Prostate gland (tissue), 2 donors: ENCODE results near the gene TRAPPC11.

Experiments used
- CTCF ChIP-seq, 4 experiments: fragments of 200-600 bp in 2 of 4; fragments of 450-650 bp in 2 of 4; sonication (generic) in 2 of 4; IDR thresholded peaks; 1 replicate in 3 of 4; 2 replicates in 1 of 4; pipeline ENCODE4 v1.5.1; 2016 to 2019; ENCODE audit warnings: antibody characterized with exemption in 4 of 4, mild to moderate bottlenecking in 2 of 4, moderate library complexity in 2 of 4
- POLR2A ChIP-seq: fragments of 450-650 bp; IDR thresholded peaks from one replicate; pipeline ENCODE4 v1.6.1; 2016; ENCODE audit warnings: antibody characterized with exemption, mild to moderate bottlenecking

GRCh38 chr4:183670960-183671555, 12.0 kb downstream of the TRAPPC11 start:
- no peak for TF ChIP-seq CTCF (IDR thresholded peaks at IDR 0.05)
- no peak for TF ChIP-seq POLR2A
